Mesendoderm (in vitro differentiated cells): ENCODE measurements around the gene OR7C1.
"Not testable (repeated sequence)": the region's sequence is repeated elsewhere in the genome, so short reads cannot be mapped to it uniquely, and the experiment has no call there.

Experiments
- DNase-seq: peaks from one replicate; pipeline ENCODE4 v3.0.0; 2013
- H2AK5ac ChIP-seq: 2 replicates; pipeline ENCODE4 v1.6.1; 2013; ENCODE audit warnings: low read length, inconsistent platforms
- H2BK120ac ChIP-seq: 2 replicates; pipeline ENCODE4 v1.6.1; 2013; ENCODE audit warnings: low read depth, mild to moderate bottlenecking, low read length, moderate library complexity, mixed read lengths
- H2BK15ac ChIP-seq: replicated peaks from 2 replicates; pipeline ENCODE4 v1.6.1; 2013; ENCODE audit warnings: low read depth, mild to moderate bottlenecking, moderate library complexity
- H2BK5ac ChIP-seq: 2 replicates; pipeline ENCODE4 v1.6.1; 2013; ENCODE audit warnings: low read length, inconsistent platforms
- H3K18ac ChIP-seq: 2 replicates; pipeline ENCODE4 v1.6.1; 2013; ENCODE audit warnings: mild to moderate bottlenecking, low read length, mixed read lengths
- H3K23ac ChIP-seq: one replicate; pipeline ENCODE4 v1.6.1; 2013; ENCODE audit warnings: low read length
- H3K27ac ChIP-seq: 2 replicates; pipeline ENCODE4 v1.5.1; 2013; ENCODE audit warnings: low read depth, mild to moderate bottlenecking, inconsistent platforms, low read length, moderate library complexity
- H3K27me3 ChIP-seq: 2 replicates; pipeline ENCODE4 v1.6.1; 2013; ENCODE audit warnings: low read length, control low read depth, mild to moderate bottlenecking, inconsistent platforms; ENCODE audit not compliant: insufficient read depth, poor library complexity
- H3K36me3 ChIP-seq: 2 replicates; pipeline ENCODE4 v1.6.1; 2013; ENCODE audit warnings: low read length, inconsistent platforms; ENCODE audit not compliant: control insufficient read depth, insufficient read depth
- H3K4ac ChIP-seq: one replicate; pipeline ENCODE4 v1.6.1; 2013; ENCODE audit warnings: low read depth, mild to moderate bottlenecking, low read length, moderate library complexity
- H3K4me1 ChIP-seq: 2 replicates; pipeline ENCODE4 v1.6.1; 2013; ENCODE audit warnings: low read depth, low read length, inconsistent platforms; ENCODE audit not compliant: control insufficient read depth
- H3K4me2 ChIP-seq: 2 replicates; pipeline ENCODE4 v1.6.1; 2013; ENCODE audit warnings: low read length
- H3K4me3 ChIP-seq: 2 replicates; pipeline ENCODE4 v1.5.1; 2013; ENCODE audit warnings: mild to moderate bottlenecking, low read length
- H3K56ac ChIP-seq: one replicate; pipeline ENCODE4 v1.6.1; 2013; ENCODE audit warnings: low read length
- H3K79me1 ChIP-seq: 2 replicates; pipeline ENCODE4 v1.6.1; 2013; ENCODE audit warnings: low read length, inconsistent platforms
- H3K79me2 ChIP-seq: 2 replicates; pipeline ENCODE4 v1.6.1; 2013; ENCODE audit warnings: mild to moderate bottlenecking, low read length; ENCODE audit not compliant: control insufficient read depth, insufficient read depth
- H3K9ac ChIP-seq: 2 replicates; pipeline ENCODE4 v1.6.1; 2013; ENCODE audit warnings: low read length, inconsistent platforms
- H4K5ac ChIP-seq: one replicate; pipeline ENCODE4 v1.6.1; 2013; ENCODE audit warnings: low read length
- H4K8ac ChIP-seq: one replicate; pipeline ENCODE4 v1.6.1; 2013; ENCODE audit warnings: low read depth, mild to moderate bottlenecking, control low read depth, low read length, moderate library complexity
- WGBS: extraction: QIAGEN DNeasy Blood & Tissue Kit; methylation state at CpG from one replicate; pipeline ENCODE4 v1.1.7; 2013; ENCODE audit warnings: low lambda C conversion rate, missing lambda C conversion rate; ENCODE audit not compliant: insufficient coverage; ENCODE audit errors: extremely low coverage; 5-methylcytosine and 5-hydroxymethylcytosine counted together

The OR7C1 gene

DNA sequence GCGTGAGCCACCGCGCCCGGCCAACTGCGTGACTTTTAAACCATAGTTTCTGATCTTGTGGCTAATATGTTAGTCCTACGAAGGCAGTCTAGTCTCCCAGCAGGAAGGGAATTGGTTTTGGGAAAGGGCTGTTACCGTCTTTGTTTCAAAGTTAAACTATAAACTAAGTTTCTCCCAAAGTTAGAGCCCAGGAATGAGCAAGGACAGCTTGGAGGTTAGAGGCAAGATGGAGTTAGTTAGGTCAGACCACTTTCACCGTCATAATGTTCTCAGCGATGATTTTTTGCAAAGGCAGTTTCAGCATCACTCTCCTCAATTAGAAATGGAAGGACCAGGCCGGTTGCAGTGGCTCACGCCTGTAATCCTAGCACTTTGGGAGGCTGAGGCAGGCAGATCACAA, 39.0 kb downstream of the OR7C1 start:
- no peak overlapping the region for H3K18ac ChIP-seq
- no CpG with 5 or more reads among the region's 11 CpGs for WGBS

DNA sequence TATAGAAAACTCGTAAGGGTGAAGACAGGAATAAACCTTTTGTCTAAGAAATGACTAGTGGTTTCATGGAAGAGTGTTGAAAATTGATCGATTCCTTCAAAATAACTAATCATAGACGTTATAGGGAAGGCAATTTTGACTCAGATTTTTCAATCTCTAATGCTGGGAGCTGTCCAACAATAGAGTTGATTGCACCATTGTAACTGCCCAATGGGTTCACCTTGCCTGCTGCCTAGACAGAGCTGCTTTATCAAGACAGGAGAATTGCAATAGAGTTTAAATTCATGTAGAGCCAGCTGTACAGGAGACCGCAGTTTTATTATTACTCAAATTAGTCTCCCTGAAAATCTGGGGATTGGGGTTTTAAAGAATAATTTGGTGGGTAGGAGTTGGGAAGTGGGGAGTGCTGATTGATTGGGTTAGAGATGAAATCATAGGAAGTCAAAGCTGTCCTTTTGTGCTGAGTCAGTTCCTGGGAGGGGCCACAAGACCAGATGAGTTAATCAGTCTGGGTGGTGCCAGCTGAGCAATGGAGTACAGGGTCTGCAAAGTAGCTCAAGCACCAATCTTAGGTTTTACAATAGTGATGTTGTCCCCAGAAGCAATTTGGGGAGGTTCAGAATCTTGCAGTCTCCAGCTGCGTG, 39.8 kb downstream of the OR7C1 start:
- Histone ChIP-seq H3K4ac (no peak overlapping the region), H3K56ac (no peak overlapping the region), H3K27ac (no peak overlapping the region), H3K18ac (no peak overlapping the region), H3K4me1 (no peaks in the 10 kb centered on the region), H4K5ac (no peak overlapping the region), H3K79me1 (no peaks in the 10 kb centered on the region), H3K4me3 (no peak overlapping the region), H3K4me2 (no peak overlapping the region), H3K23ac (no peak overlapping the region), H2BK120ac (no peak overlapping the region), H3K79me2 (no peaks in the 10 kb centered on the region), H2AK5ac (no peak overlapping the region), H2BK5ac (no peak overlapping the region), H3K27me3 (no peaks in the 10 kb centered on the region), H3K9ac (no peak overlapping the region), H3K36me3 (no peaks in the 10 kb centered on the region), H2BK15ac (no peak overlapping the region), H4K8ac (no peak overlapping the region)
- no CpG with 5 or more reads among the region's 5 CpGs for WGBS
- no peak for DNase-seq

More for the DNA sequence above, 39.0 kb downstream of the OR7C1 start:
- Histone ChIP-seq H2BK5ac (no peak overlapping the region), H3K23ac (no peak overlapping the region), H3K79me1 (no peaks in the 10 kb centered on the region), H3K27ac (no peak overlapping the region), H3K9ac (no peak overlapping the region), H3K4me1 (no peaks in the 10 kb centered on the region), H2BK120ac (no peak overlapping the region), H2AK5ac (no peak overlapping the region), H4K5ac (no peak overlapping the region), H3K79me2 (no peaks in the 10 kb centered on the region), H4K8ac (no peak overlapping the region), H3K4ac (no peak overlapping the region), H2BK15ac (no peak overlapping the region), H3K4me2 (no peak overlapping the region), H3K27me3 (no peaks in the 10 kb centered on the region), H3K36me3 (no peaks in the 10 kb centered on the region), H3K4me3 (no peak overlapping the region), H3K56ac (no peak overlapping the region)
- DNase-seq: no peak

DNA sequence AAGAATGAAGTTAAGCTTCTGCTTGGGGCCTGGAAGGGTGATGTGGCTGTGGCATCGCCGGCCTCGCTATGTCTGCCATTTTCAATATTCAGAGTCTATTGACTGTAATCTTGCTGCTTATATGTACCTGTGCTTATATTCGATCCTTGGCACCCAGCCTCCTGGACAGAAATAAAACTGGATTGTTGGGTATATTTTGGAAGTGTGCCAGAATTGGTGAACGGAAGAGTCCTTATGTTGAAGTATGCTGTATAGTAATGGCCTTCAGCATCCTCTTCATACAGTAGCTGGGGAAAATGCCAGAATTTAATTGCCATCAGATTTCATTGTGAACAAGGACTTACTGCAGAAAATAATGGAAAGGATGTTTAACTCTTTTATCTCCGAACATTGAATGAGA, 42.7 kb downstream of the OR7C1 start:
- not testable (repeated sequence) for H3K4me3 ChIP-seq, H3K27me3 ChIP-seq, H3K79me2 ChIP-seq, H3K4me2 ChIP-seq, H2AK5ac ChIP-seq, DNase-seq, H2BK5ac ChIP-seq, H3K4ac ChIP-seq, H2BK120ac ChIP-seq, H3K18ac ChIP-seq, H3K9ac ChIP-seq, H3K56ac ChIP-seq, H3K79me1 ChIP-seq, H3K36me3 ChIP-seq, H3K23ac ChIP-seq, H3K27ac ChIP-seq, H4K8ac ChIP-seq, H3K4me1 ChIP-seq, H4K5ac ChIP-seq, H2BK15ac ChIP-seq
- no CpG with 5 or more reads among the region's 6 CpGs for WGBS

DNA sequence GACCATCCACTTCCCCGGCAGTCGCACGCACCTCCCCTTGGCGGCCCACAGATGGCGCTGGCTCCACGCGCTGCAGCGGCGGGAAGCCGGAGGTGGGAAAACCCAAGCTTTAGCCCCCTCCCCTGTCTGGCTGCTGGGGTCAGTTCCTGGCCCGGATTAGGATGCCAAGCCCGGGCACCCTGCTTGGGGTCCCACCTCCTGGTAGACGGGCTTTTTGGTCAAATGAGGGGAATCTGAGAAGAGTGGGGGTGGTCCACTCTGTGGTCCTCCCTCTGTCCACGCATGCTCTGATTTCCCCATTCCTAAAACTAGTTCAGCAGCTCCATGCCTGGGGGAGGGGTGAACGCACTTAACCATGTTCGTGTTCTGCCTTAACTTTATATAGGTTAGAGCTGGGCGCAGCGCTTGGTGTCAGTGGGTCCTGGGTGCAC, 48.5 kb downstream of the OR7C1 start:
- Histone ChIP-seq H2BK15ac (no peak overlapping the region), H3K18ac (no peak overlapping the region), H3K4ac (no peak overlapping the region), H4K5ac (no peak overlapping the region), H3K79me1 (no peaks in the 10 kb centered on the region), H2BK5ac (no peak overlapping the region), H3K4me3 (no peak overlapping the region), H3K27ac (no peak overlapping the region), H3K27me3 (no peaks in the 10 kb centered on the region), H2AK5ac (no peak overlapping the region), H3K4me1 (no peaks in the 10 kb centered on the region), H3K9ac (peak overlapping the region; percentile 26), H3K23ac (no peak overlapping the region), H3K36me3 (no peaks in the 10 kb centered on the region), H2BK120ac (no peak overlapping the region), H3K79me2 (no peaks in the 10 kb centered on the region), H3K56ac (peak overlapping the region; percentile 65), H4K8ac (no peak overlapping the region), H3K4me2 (peak overlapping the region; percentile 34)
- no CpG with 5 or more reads among the region's 18 CpGs for WGBS
- peak; percentile 68 for DNase-seq

DNA sequence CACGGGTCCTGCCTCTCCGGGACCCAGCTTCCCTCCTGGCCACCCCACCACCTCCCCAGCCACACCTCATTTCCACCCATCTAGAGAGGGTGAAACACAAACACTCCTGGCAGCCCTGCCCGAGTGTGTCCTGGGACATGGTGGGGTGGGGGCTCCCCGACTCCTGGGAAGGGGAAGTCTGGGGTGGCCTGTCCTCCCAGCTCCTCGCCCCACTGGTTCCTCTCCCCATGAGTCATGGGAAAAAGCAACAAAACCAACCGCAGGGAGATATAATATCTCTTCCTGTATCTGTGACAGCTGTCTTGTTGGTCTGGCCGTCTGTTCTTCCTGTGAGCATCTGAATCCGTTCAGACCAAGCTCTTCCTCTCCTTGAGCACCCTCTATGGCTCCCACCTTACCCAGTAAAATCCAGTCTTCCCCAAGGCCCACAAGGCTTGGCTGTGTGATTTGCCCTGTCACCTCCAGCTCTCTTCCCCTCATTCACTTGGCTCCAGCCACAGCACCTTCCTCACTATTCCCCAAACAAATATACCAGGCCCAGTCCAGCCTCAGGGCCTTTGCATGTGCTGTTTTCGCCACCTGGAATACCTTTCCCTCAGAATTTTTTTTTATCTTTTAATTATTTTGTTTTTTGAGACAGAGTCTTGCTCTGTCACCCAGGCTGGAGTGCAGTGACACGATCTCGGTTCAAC, 49.7 kb downstream of the OR7C1 start:
- not testable (repeated sequence) for H4K8ac ChIP-seq, H3K56ac ChIP-seq, H3K79me2 ChIP-seq, H3K4me1 ChIP-seq, H3K4me2 ChIP-seq, H4K5ac ChIP-seq, H2BK15ac ChIP-seq, H3K9ac ChIP-seq, H3K27me3 ChIP-seq, H3K27ac ChIP-seq, H3K18ac ChIP-seq, H2BK5ac ChIP-seq, H3K79me1 ChIP-seq, H3K4ac ChIP-seq, H2BK120ac ChIP-seq, H2AK5ac ChIP-seq, H3K36me3 ChIP-seq, H3K23ac ChIP-seq, DNase-seq, H3K4me3 ChIP-seq
- WGBS: no CpG with 5 or more reads among the region's 11 CpGs

DNA sequence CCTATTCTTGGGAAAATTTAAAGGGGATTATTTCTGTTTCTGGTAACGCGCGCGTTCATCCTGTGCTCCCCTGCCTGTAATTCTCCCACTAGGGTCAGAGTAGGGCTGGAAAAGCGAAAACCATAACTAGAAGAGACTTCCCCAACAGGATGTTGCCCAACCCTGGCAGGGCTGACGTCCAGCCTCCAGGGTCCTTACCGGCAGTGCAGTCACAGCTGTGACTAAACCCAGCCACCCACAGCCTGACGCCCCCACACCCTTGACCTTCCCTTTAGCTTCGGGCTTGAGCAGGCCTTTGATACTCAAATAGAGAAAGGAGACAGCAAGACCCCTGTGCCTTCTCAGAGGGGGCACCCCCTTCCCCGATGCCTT, 50.3 kb downstream of the OR7C1 start:
- not testable (repeated sequence) for H4K5ac ChIP-seq, H3K9ac ChIP-seq, H3K79me1 ChIP-seq, H2AK5ac ChIP-seq, DNase-seq, H3K4me3 ChIP-seq, H3K4me1 ChIP-seq, H3K4ac ChIP-seq, H3K79me2 ChIP-seq, H3K56ac ChIP-seq, H4K8ac ChIP-seq, H3K27me3 ChIP-seq, H3K36me3 ChIP-seq, H2BK15ac ChIP-seq, H3K23ac ChIP-seq, H3K27ac ChIP-seq, H2BK120ac ChIP-seq, H3K18ac ChIP-seq, H2BK5ac ChIP-seq, H3K4me2 ChIP-seq
- WGBS: no CpG with 5 or more reads among the region's 10 CpGs
